KG1 (cell line): ENCODE data around the gene TTI1.

ENCODE experiments used
- DNase-seq: peaks from one replicate; lab custom pipeline; 2025; lab: John Stamatoyannopoulos, UW

Gene TTI1

GRCh38 chr20:37987602-37988290 lies 45.5 kb downstream of the TTI1 start:
- no peak for DNase-seq

DNA sequence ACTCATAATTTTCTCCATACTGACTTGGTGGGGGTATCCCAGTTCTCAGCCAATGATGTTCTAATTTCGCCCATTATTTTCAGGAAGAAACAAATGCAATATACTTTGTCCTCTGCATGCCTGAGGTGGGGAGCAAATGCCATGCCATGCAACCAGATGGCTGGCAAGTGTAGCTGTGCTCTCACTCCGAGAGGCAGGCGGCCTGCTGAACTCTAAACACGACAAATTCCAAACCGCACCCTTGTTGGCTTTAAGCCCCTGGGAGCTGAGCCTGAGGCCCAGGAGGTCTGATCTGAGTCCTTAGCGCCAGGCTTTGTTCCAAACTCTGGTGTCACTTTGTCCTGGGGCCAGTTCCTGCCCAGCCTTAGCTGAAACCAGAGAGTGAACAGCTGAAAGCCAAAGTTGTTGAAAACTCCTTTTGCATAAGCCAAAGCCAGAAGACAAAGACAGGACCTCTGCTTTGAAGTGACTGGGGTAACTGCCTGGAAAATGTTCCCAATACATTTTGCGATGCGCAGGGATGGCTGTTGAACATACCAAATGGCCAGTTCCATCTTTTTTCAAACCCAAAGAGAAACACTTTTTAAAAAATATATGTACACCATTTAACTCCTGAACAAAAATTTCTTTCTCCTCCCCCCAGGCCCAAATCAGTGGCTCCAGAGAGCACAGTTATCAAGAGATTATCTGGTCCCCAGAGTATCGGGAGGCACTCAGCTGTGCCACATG lies 46.2 kb downstream of the TTI1 start:
- no peak for DNase-seq

DNA sequence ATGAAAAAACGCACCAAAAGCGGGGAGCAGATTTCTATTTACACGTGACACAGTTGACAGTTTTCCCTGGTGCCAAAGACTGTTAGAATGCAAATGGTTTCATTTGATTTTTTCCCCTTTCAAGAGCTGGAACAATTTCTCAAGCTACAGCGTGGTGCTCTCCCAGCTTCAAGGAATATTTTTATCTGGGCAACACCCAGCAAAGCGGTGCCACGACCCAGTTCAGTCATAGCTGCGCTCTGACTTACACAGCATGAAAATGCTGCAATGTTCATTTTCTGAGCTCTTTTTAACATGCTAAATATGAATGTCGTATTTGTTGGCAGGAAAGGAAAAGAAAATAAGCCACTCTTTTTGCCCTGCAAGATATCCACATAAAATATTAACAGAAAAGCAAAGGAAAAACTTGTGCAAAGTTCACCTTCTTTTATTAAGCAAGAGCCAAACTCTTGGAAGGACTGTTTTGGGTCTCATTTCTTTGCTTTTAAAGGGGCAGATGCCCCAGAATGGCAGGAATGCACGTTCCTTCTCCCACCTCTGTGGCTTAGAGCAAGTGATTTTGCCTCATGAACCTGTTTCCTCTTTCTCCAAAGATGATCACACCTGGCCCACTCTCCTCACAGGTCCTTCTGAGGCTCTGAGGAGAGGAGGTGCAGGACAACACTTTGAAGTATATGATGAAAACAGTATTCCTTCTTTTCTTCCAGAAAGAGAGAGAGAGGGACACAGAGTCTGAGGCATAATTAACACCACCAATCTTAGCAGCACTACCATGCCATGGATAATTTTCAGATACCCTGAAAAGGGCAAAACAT lies 47.0 kb downstream of the TTI1 start:
- DNase-seq = no peak

DNA sequence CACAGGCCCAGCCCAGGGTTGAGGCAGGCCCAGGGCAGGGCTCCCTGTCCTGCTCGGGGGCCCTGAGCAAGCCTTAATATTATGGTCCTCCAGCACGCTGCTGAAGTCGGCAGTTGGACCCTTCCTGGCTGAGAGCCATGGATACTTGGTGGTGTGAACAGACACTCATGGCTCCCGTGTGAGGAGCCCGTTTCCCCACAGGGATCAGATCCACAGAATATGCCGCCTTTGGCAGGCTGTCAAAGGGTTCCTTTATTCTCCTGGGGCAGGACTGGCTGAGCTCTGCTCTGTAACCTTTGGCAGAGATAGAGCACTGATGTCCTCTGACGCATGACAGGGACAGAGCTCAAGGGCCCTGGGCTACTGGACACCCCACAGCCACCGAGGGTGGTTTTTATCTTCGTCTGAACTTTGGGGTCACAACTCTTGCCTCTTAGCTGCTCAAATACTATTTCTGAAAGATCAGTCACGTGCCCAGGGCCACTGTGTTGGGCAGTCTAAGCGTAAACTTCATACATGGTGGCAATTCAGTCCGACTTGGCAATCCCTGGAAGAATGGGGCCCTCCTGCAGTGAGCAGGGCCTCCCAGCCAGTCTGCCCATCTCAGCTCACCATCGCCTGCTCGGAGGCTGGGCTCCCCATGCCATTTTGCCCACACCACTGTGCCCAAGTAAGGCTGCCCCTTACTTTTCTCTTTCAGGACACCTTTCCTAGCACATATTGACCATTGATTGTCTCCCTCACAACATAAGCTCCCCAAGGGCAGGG lies 49.1 kb downstream of the TTI1 start:
- no peak for DNase-seq

- DNase-seq = no peak
Measured at GRCh38 chr20:37983286-37983685, 50.0 kb downstream of the TTI1 start.

GRCh38 chr20:37981568-37981967 lies 51.7 kb downstream of the TTI1 start:
- DNase-seq = no peak

DNA sequence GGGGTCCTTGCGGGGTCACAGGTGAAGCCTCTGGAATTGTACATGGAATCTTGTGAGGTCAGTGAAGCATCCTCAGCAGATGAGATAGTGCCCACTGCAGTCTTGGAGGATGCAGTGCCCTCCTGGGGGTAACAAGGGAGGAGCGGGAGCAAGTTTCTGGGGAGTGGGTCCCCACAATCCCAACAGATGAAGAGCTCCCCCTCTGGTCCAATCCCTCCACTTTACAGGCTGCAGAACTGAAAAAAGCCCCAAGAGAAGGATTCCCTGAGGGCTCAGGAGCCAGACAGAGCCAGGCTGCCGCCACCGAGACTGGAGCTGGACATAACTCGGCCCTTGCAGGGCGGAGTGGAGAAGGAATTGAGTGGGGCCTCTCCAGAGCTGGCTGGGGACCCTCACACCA lies 52.4 kb downstream of the TTI1 start:
- no peak for DNase-seq

DNA sequence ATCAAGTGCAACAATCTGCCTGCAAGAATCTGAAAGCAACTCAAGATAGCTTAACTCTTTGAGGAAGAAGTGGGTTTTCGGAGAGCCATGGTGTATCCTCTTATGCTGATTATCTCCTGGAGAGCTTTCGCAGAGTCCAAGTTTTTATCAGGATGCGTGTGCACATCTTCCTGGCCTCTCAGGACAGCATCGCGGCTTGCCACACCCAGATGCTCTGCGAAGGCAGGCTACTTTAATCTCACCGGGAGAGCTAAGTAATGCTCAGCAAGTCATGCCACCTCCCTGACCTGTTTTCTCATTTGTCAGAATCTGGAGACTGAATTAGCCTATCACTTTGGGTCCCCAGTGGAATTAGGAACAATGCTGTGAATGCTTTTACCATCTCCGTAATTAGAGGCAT lies 52.9 kb downstream of the TTI1 start:
- DNase-seq = no peak

GRCh38 chr20:37979021-37979985 lies 54.0 kb downstream of the TTI1 start:
- DNase-seq = no peak

DNA sequence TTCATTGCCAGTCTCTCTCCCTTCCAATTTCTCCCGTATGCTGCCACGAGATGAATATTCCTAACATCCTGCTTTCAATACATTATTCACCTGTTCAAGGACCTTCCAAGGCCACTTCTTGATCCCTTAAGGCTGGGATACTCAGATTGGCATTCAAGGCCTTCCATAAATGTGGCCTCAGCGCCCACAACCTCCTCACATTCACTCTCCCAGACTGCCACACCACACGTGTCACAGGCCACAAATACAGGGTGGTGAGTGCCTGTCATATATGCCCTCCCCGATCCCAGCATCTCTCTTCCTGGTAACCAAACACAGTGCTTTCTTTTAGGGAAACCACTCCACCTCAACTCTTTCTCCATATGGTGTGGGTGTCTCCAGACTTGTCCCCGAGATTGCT lies 55.5 kb downstream of the TTI1 start:
- DNase-seq = no peak

- no peak for DNase-seq
Measured at GRCh38 chr20:37977338-37977737, 55.9 kb downstream of the TTI1 start.

DNA sequence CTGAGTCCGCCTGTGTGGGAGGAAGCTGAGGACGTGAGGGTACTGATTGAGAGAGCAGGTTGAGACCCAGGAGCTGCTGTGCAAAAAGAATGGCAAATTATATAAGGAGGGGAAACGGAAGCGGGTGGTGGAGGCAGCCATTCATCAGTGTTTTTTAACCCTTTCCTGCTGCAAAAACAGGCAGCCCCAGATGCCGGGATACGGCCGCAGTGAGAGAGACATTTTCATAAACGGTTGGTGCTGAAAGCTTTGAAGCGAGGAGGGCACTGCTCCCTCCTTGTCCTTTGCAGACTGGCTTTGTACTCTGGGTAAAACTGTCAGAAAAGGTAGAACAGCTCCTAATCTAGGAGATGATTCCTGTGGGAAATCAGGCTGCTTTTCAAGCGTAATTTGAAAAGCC lies 56.4 kb downstream of the TTI1 start:
- DNase-seq = no peak

DNA sequence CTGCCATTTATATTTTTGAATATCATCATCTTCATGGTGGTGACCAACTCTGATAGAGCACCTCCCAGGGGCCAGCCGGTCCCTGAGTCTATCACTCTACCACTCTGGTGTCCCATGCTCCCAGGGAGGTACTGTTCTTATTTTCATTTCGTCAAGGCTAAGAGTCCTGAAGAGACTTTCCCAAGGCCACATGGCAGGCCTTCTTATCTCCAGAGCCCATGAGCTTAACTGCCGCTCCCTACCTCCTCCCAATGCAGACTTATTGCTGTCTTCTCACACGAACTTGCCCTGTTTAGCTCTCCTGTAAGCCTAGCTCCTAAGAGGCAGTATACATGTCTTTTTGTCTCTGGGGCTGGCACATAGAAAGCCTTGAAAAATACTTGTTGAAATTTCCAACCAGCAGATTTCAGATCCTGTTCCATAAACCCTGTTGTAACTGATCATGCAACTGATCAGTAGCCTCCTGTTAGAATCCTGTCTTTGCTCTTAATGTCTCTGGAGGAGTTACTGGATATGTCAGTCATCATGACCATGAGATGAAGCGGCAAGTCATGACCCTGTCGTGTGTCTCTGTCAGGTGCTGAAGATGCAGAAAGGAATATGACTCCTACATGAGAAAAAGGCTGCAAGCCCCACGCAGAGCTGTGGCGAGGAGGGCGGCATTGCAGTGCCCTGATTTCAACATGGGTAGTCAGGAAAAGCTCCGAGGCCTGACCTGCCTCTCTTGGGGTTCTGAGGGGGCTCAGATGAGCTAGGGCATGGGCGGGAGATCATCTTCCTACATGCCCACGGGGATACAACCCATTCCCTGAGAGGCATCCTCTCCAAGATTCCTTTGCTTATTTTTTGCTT lies 60.0 kb downstream of the TTI1 start:
- DNase-seq = no peak

- no peak for DNase-seq
Measured at GRCh38 chr20:37972256-37973058, 60.8 kb downstream of the TTI1 start.

- DNase-seq = no peak
Measured at GRCh38 chr20:37971561-37972127, 61.6 kb downstream of the TTI1 start.

DNA sequence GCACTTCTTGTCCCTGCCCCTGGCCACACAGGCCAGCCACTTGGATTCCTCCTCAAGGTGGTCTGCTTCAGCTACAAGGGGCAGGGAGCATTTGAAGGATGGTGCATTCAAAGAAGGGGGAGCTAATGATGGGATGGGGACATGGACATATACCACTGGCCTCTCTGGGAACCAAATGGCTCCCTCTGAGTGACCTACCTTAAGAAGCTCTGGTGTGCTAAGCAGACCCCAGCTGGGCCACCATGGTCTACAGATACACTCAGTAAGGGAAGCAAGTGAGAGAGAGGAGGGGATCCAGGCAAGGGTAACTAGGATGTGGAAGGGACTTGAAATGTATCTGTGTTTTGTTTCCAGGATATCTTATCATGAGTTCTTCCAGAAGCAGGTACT lies 62.4 kb downstream of the TTI1 start:
- DNase-seq = no peak

- DNase-seq = no peak
Measured at GRCh38 chr20:37969949-37970855, 63.1 kb downstream of the TTI1 start.
